Osteoblast (primary cell): Measurements from ENCODE around the gene TNC. TPM values are rescaled to one million over a fixed set of nuclear protein-coding genes. Genes with fewer than 3 reads are reported as not detected.

Experiments
- DNase-seq: peaks from one replicate; pipeline ENCODE4 v3.0.0; 2011; ENCODE audit warnings: low spot score, mixed read lengths; ENCODE audit not compliant: insufficient read length; ENCODE audit errors: missing footprints
- H2AFZ ChIP-seq: 2 replicates; pipeline ENCODE4 v1.6.0; 2011; ENCODE audit warnings: mild to moderate bottlenecking, low read length
- H3K27ac ChIP-seq: 2 replicates; pipeline ENCODE4 v1.5.1; 2011; ENCODE audit warnings: mild to moderate bottlenecking, low read depth, low read length, moderate library complexity
- H3K27me3 ChIP-seq: 2 replicates; pipeline ENCODE4 v1.6.0; 2012; ENCODE audit warnings: mild to moderate bottlenecking, control low read depth, inconsistent platforms, low read length, moderate library complexity; ENCODE audit not compliant: insufficient read depth
- H3K36me3 ChIP-seq: 2 replicates; pipeline ENCODE4 v1.5.1; 2011; ENCODE audit warnings: mild to moderate bottlenecking, low read length, control low read depth, moderate library complexity; ENCODE audit not compliant: insufficient read depth
- H3K4me1 ChIP-seq: 2 replicates; pipeline ENCODE4 v1.5.1; 2011; ENCODE audit warnings: mild to moderate bottlenecking, low read length, control low read depth, moderate library complexity; ENCODE audit not compliant: insufficient read depth
- H3K4me2 ChIP-seq: 2 replicates; pipeline ENCODE4 v1.6.0; 2011; ENCODE audit warnings: mild to moderate bottlenecking, low read length; ENCODE audit not compliant: insufficient read depth
- H3K4me3 ChIP-seq: fragments of 200-600 bp; sonication (generic); 3 replicates; pipeline ENCODE4 v1.5.1; 2012; ENCODE audit warnings: mild to moderate bottlenecking, low read length, inconsistent platforms; ENCODE audit not compliant: insufficient read depth
- H3K79me2 ChIP-seq: 2 replicates; pipeline ENCODE4 v1.6.0; 2012; ENCODE audit warnings: mild to moderate bottlenecking, low read length, control low read depth, inconsistent platforms; ENCODE audit not compliant: insufficient read depth
- H3K9me3 ChIP-seq: 2 replicates; pipeline ENCODE4 v1.5.1; 2011; ENCODE audit warnings: low read depth, low read length, control low read depth
- H4K20me1 ChIP-seq: 2 replicates; pipeline ENCODE4 v1.6.0; 2012; ENCODE audit warnings: mild to moderate bottlenecking, low read length, control low read depth; ENCODE audit not compliant: insufficient read depth
- total RNA-seq: library from RNA; depleted of rRNA; stranded (reverse); fragments of >200 nt; gene quantifications from 2 replicates; pipeline ENCODE4 v1.2.3, GENCODE V29; 2012
- TF ChIP-seq, protein P1 (sequence below): IDR thresholded peaks from 2 replicates; pipeline ENCODE4 v1.5.1; 2011; ENCODE audit warnings: mild to moderate bottlenecking, low read depth, low read length, moderate library complexity; ENCODE audit errors: extremely low read depth

Gene TNC
- total RNA-seq, 1 donor: 611 TPM

DNA sequence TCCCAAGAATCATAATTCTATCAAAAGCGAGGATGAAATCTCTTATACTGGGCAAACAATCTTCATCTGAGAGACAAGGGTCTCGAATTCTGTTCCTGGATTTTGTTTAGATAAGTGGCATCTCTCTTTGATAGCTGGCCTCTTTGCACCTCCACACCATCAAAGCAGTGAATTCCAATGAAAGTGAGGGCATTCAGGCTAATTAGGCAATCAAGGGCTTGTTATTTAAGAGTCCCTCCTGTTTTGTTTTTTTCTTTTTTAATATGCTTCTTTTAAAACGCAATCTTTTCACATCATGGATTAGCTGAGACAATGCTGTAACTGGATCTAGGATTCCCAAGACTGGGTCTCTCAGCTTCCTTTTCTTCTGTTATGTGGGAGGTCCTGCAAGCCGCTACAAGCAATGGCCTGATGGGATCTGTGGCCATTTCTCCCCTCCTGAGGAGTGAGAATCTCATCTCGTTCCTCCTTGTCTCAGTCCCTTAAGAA lies 67.9 kb downstream of the TNC start:
- H4K20me1 ChIP-seq: no peaks in the 10 kb centered on the region
- H3K79me2 ChIP-seq: no peaks in the 10 kb centered on the region
- no peaks in the 10 kb centered on the region for H3K27me3 ChIP-seq
- TF ChIP-seq, protein P1, sequence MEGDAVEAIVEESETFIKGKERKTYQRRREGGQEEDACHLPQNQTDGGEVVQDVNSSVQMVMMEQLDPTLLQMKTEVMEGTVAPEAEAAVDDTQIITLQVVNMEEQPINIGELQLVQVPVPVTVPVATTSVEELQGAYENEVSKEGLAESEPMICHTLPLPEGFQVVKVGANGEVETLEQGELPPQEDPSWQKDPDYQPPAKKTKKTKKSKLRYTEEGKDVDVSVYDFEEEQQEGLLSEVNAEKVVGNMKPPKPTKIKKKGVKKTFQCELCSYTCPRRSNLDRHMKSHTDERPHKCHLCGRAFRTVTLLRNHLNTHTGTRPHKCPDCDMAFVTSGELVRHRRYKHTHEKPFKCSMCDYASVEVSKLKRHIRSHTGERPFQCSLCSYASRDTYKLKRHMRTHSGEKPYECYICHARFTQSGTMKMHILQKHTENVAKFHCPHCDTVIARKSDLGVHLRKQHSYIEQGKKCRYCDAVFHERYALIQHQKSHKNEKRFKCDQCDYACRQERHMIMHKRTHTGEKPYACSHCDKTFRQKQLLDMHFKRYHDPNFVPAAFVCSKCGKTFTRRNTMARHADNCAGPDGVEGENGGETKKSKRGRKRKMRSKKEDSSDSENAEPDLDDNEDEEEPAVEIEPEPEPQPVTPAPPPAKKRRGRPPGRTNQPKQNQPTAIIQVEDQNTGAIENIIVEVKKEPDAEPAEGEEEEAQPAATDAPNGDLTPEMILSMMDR: no peak
- no peak overlapping the region for H3K27ac ChIP-seq
- peaks cover 8% of the 10 kb centered on the region for H3K4me1 ChIP-seq
- H3K4me3 ChIP-seq: no peak overlapping the region
- DNase-seq: no peak
- H2AFZ ChIP-seq: no peak overlapping the region
- no peaks in the 10 kb centered on the region for H3K9me3 ChIP-seq
- H3K4me2 ChIP-seq: no peak overlapping the region
- peaks cover 70% of the 10 kb centered on the region for H3K36me3 ChIP-seq

DNA sequence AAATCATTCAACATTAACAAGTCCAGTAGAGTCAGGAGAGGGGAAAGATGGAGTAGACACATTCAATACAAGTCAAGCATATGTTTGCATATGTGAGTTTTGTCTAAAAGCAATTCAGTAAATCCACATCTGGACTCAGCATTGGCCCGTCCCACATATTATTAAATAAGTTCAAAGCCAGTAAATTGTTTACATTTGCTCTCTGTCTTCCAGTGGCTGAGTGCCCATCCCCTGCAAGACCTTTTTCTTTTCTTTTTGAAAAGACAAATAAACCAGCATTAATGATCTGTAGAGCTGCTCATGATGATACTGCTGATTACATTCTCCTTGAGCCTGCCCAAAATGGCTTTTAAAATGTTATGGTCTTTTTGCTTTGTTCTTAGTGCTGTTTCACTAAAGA lies 71.1 kb downstream of the TNC start:
- TF ChIP-seq, protein P1: no peak
- Histone ChIP-seq H3K4me2 (no peak overlapping the region), H3K36me3 (peaks cover 63% of the 10 kb centered on the region), H3K27me3 (no peaks in the 10 kb centered on the region), H4K20me1 (no peaks in the 10 kb centered on the region), H3K4me3 (no peak overlapping the region), H3K27ac (no peak overlapping the region), H3K9me3 (no peaks in the 10 kb centered on the region), H2AFZ (no peak overlapping the region), H3K4me1 (peaks cover 19% of the 10 kb centered on the region), H3K79me2 (no peaks in the 10 kb centered on the region)
- DNase-seq: no peak

DNA sequence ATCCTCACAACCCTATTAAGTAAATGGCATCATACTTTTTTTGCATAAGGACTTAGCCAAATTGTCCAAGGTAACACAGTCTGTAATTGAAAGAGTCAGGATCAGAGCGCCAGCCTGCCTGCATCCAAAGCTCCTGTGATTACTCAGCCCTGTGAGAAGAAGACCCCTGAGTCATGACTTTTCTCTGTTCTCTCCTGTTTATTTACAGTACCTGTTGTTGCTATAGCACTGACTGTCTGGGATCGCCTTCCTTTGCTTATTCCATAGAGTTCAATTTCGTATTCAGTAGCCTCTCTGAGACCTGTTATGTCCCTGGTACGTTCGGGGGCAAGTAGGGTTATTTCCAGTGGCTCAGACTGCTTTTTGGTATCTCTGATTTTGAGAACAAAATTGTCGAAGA lies 71.8 kb downstream of the TNC start:
- DNase-seq: no peak
- Histone ChIP-seq H3K4me3 (no peak overlapping the region), H3K4me2 (no peak overlapping the region), H3K79me2 (no peaks in the 10 kb centered on the region), H3K4me1 (peaks cover 19% of the 10 kb centered on the region), H4K20me1 (no peaks in the 10 kb centered on the region), H3K36me3 (peaks cover 68% of the 10 kb centered on the region), H2AFZ (no peak overlapping the region), H3K27ac (no peak overlapping the region), H3K27me3 (no peaks in the 10 kb centered on the region), H3K9me3 (no peaks in the 10 kb centered on the region)
- TF ChIP-seq, protein P1: no peak

DNA sequence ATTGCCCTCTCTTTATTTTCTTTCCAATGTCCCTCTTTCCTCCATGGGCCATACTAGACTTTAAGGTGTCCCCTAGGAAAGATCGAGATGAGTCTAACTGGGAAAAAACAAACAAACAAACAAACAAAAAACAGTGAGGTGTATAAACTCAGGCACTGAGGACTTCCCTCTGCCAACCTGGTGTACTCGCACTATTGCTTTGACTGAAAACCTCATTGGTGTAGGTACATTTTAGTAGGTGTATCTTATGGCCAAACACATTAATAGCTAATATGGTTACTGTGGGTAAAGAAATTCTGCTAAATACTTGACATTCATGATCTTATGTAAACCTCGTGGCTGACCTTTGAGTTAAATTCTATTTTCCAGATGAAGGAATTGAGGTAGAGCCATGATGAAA lies 74.3 kb downstream of the TNC start:
- Histone ChIP-seq H3K27ac (peak overlapping the region; percentile 85), H3K27me3 (no peaks in the 10 kb centered on the region), H3K4me1 (peaks cover 19% of the 10 kb centered on the region)

More for the DNA sequence above, 74.3 kb downstream of the TNC start:
- no peak overlapping the region for H3K4me3 ChIP-seq
- H3K9me3 ChIP-seq: no peaks in the 10 kb centered on the region
- H2AFZ ChIP-seq: no peak overlapping the region
- H3K36me3 ChIP-seq: peaks cover 74% of the 10 kb centered on the region
- DNase-seq: no peak
- peak overlapping the region; percentile 3 for H3K4me2 ChIP-seq
- H3K79me2 ChIP-seq: no peaks in the 10 kb centered on the region
- TF ChIP-seq, protein P1: no peak
- no peaks in the 10 kb centered on the region for H4K20me1 ChIP-seq
